HFFc6 (cell line): Measurements from ENCODE around the gene OXTR. TPM values are rescaled to one million over a fixed set of nuclear protein-coding genes. Genes with fewer than 3 reads are reported as not detected.
A peak's percentile ranks its signal among the peaks of the same experiment; 100 is the strongest.
"Not testable (repeated sequence)": the region's sequence is repeated elsewhere in the genome, so short reads cannot be mapped to it uniquely, and the experiment has no call there.

ENCODE experiments used
- DNase-seq: peaks from one replicate; pipeline ENCODE4 v3.0.0-alpha.2; 2018
- H3K27ac Mint-ChIP-seq: 2 replicates; pipeline ENCODE4 v1.8.0; 2020; ENCODE audit warnings: mild to moderate bottlenecking, mixed read lengths
- H3K27me3 Mint-ChIP-seq: 2 replicates; pipeline ENCODE4 v1.8.0; 2021; ENCODE audit warnings: mild to moderate bottlenecking, moderate library complexity, mixed read lengths; ENCODE audit not compliant: insufficient read depth
- H3K36me3 Mint-ChIP-seq: 2 replicates; pipeline ENCODE4 v1.8.0; 2021; ENCODE audit warnings: low read depth, mixed read lengths
- H3K4me1 Mint-ChIP-seq: 2 replicates; pipeline ENCODE4 v1.8.0; 2020; ENCODE audit warnings: low read depth, mixed read lengths
- H3K4me3 Mint-ChIP-seq: 2 replicates; pipeline ENCODE4 v1.8.0; 2020; ENCODE audit warnings: mild to moderate bottlenecking, moderate library complexity, mixed read lengths
- H3K9me3 Mint-ChIP-seq: 2 replicates; pipeline ENCODE4 v1.8.0; 2020; ENCODE audit warnings: mild to moderate bottlenecking, mixed read lengths
- total RNA-seq, 6 experiments: library from RNA; stranded (reverse); fragmentation: NEBNext Ultra II Directional; extraction: Animal tissue kit (Norgen Biotek cat#: 25700); gene quantifications; 2 replicates in 1 of 6; 3 replicates in 5 of 6; pipeline ENCODE4 v1.2.3, GENCODE V29; 2021
- TF ChIP-seq, protein P1 (sequence below): fragments of 200-600 bp; sonication (generic); IDR thresholded peaks from 2 replicates; pipeline ENCODE4 v1.5.0; 2021; ENCODE audit warnings: antibody characterized with exemption, mild to moderate bottlenecking

The OXTR gene
- total RNA-seq, 6 experiments from 2014 or later: 596 to 899 (median 635) TPM

DNA sequence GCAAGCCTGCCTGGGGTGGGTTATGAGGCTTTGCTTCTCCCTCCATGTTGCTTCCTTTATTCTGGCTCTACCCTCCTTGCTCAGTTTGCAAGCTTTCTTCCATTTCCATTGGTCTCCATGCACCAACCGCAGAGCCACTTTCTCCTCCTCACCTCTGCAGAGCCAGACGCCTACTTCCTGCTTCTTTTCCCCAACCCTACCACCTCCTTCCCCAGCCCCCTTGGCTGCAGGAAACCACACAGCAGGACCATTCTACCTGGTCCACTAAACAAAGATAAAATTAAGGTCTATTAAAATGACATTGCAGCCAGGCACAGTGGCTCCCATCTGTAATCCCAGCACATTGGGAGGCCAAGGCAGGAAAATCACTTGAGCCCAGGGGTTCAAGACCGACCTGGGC is 45.8 kb downstream of the OXTR start:
- Mint-ChIP-seq H3K36me3 (no peaks in the 10 kb centered on the region), H3K4me1 (peaks cover 6% of the 10 kb centered on the region)
- no peak for DNase-seq

DNA sequence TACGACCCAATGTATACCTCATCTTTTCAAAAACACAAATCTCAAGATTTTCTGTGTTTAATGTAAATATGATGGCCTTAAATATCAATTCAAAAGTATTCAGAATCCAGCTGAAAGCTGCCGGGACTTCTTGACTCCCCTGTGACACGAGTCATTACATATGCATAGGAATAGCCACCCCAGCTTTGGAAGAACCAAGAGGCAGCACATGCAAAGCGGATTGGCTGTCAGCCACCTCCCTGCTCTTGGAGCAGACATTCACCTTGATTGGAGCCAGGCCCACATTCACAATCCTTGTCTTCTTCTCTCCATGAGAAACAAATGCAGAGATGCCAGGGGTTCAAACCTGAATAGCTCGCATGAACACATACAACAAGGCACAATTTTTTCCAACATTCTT is 46.6 kb downstream of the OXTR start:
- DNase-seq: no peak
- TF ChIP-seq, protein P1, sequence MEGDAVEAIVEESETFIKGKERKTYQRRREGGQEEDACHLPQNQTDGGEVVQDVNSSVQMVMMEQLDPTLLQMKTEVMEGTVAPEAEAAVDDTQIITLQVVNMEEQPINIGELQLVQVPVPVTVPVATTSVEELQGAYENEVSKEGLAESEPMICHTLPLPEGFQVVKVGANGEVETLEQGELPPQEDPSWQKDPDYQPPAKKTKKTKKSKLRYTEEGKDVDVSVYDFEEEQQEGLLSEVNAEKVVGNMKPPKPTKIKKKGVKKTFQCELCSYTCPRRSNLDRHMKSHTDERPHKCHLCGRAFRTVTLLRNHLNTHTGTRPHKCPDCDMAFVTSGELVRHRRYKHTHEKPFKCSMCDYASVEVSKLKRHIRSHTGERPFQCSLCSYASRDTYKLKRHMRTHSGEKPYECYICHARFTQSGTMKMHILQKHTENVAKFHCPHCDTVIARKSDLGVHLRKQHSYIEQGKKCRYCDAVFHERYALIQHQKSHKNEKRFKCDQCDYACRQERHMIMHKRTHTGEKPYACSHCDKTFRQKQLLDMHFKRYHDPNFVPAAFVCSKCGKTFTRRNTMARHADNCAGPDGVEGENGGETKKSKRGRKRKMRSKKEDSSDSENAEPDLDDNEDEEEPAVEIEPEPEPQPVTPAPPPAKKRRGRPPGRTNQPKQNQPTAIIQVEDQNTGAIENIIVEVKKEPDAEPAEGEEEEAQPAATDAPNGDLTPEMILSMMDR: no peak
- no peaks in the 10 kb centered on the region for H3K9me3 Mint-ChIP-seq
- H3K27ac Mint-ChIP-seq: no peak overlapping the region
- no peak overlapping the region for H3K4me3 Mint-ChIP-seq
- peaks cover 1% of the 10 kb centered on the region for H3K27me3 Mint-ChIP-seq
- no peaks in the 10 kb centered on the region for H3K36me3 Mint-ChIP-seq
- peaks cover 6% of the 10 kb centered on the region for H3K4me1 Mint-ChIP-seq

More for the DNA sequence above, 45.8 kb downstream of the OXTR start:
- no peak overlapping the region for H3K4me3 Mint-ChIP-seq
- H3K9me3 Mint-ChIP-seq: no peaks in the 10 kb centered on the region
- H3K27ac Mint-ChIP-seq: no peak overlapping the region
- TF ChIP-seq, protein P1: no peak
- peaks cover 1% of the 10 kb centered on the region for H3K27me3 Mint-ChIP-seq

DNA sequence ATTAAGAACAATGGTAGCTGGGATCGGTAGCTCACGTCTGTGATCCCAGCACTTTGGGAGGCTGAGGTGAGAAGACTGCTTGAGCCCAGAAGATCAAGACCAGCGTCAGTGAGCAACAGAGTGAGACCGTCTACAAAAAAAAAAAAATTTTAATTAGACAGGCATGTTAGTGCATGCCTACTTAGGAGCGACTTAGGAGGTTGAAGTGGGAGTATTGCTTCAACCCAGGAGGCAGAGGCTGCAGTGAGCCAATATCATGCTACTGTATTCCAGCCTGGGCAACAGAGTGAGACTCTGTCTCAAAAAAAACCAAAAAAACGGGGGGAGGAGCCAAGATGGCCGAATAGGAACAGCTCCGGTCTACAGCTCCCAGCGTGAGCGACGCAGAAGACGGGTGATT is 53.7 kb downstream of the OXTR start:
- DNase-seq, H3K36me3 Mint-ChIP-seq, H3K27me3 Mint-ChIP-seq, H3K9me3 Mint-ChIP-seq, H3K4me3 Mint-ChIP-seq, H3K27ac Mint-ChIP-seq: not testable (repeated sequence)
- H3K4me1 Mint-ChIP-seq: peaks cover 14% of the 10 kb centered on the region

DNA sequence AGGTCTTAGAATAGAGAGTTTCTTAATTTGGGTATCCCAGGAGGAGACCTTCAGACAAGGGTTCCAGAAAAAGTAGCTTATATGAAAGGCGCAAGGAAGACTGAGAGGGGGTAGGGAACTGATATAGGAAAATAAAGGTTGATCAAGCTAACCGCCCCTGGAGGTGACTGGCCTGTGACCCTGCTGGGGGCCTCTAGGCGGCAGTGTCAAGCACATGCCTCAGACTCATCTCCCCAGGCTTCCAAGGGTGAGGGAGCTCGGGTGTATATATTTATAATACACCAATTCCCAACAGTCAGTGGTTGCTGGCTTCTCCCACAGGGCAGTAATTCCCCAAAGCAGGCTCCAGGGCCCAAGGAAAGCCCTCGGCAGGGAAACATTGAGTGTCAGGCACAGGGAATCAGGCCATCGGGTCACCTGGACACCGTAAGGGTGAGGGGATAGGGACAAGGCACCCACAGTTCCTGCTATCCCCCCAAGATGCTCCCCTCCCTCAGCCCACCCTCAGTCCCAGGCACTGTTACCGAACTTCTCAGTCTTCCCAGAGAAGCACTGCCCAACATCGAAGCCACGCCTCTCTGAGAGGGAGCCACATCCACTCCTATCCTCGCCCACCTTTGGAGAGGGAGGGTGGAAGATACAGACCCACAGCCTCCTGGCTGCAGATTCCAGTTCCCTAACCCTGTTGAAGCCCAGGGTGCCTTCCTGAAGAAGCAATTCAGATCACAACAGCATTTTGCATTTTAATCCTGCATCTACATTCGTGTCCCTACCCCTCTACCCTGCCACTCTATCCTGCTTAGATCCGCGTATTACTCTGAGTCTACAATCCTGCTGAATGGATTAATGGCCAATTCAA is 55.3 kb downstream of the OXTR start:
- Mint-ChIP-seq H3K4me1 (peaks cover 14% of the 10 kb centered on the region), H3K36me3 (no peaks in the 10 kb centered on the region), H3K9me3 (no peaks in the 10 kb centered on the region), H3K4me3 (no peak overlapping the region), H3K27me3 (peaks cover 5% of the 10 kb centered on the region), H3K27ac (no peak overlapping the region)
- TF ChIP-seq, protein P1: peak; percentile 69
- no peak for DNase-seq

DNA sequence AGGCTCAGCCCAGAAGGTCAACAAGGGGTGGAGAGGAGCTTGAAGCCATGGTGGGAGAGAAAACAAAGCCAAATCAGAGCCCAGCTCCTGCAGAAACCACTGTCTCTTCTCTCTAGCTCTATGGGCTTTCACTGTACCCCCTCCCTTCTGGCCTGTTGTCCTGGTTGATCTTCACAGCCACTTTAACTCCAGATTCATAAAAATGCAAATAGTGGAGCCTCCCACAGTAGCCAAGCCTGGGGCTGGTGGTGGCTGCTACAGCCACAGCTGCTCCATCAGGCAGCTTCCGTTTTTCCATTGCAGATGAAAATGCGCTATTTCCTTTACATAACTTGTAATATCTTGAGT is 56.5 kb downstream of the OXTR start:
- H3K27ac Mint-ChIP-seq: no peak overlapping the region

More for the DNA sequence above, 56.5 kb downstream of the OXTR start:
- Mint-ChIP-seq H3K4me3 (no peak overlapping the region), H3K36me3 (no peaks in the 10 kb centered on the region), H3K4me1 (peaks cover 14% of the 10 kb centered on the region), H3K27me3 (peaks cover 5% of the 10 kb centered on the region), H3K9me3 (no peaks in the 10 kb centered on the region)
- TF ChIP-seq, protein P1: no peak
- DNase-seq: no peak
